Spinal cord (tissue), 10 donors: ENCODE data around the gene VARS2. TPM values are rescaled to one million over a fixed set of nuclear protein-coding genes. Genes with fewer than 3 reads are reported as not detected.
"Not testable (repeated sequence)": the region's sequence is repeated elsewhere in the genome, so short reads cannot be mapped to it uniquely, and the experiment has no call there.

Experiments
- DNase-seq, 6 donors: peaks; one replicate each; pipeline versions ENCODE4 v3.0.0 to v3.0.0-alpha.2; 2013 to 2015; ENCODE audit warnings: low spot score in 6 of 6, low read depth in 4 of 6
- H3K27ac ChIP-seq: one replicate; pipeline ENCODE4 v1.5.1; 2013; ENCODE audit warnings: low read depth, low read length, control low read depth
- H3K27me3 ChIP-seq: one replicate; pipeline ENCODE4 v1.6.1; 2013; ENCODE audit warnings: low read length; ENCODE audit not compliant: control insufficient read depth, insufficient read depth
- H3K36me3 ChIP-seq: one replicate; pipeline ENCODE4 v1.6.1; 2013; ENCODE audit warnings: low read length; ENCODE audit not compliant: control insufficient read depth, insufficient read depth
- H3K4me1 ChIP-seq: one replicate; pipeline ENCODE4 v1.6.1; 2013; ENCODE audit warnings: low read length; ENCODE audit not compliant: control insufficient read depth, insufficient read depth
- H3K4me3 ChIP-seq: one replicate; pipeline ENCODE4 v1.5.1; 2013; ENCODE audit warnings: low read depth, low read length, control low read depth
- H3K9me3 ChIP-seq: one replicate; pipeline ENCODE4 v1.6.1; 2013; ENCODE audit warnings: low read length; ENCODE audit not compliant: control insufficient read depth, insufficient read depth
- WGBS: methylation state at CpG from one replicate; pipeline ENCODE4 v1.1.5; 2013; ENCODE audit warnings: missing lambda C conversion rate; ENCODE audit not compliant: insufficient coverage; 5-methylcytosine and 5-hydroxymethylcytosine counted together
- polyA plus RNA-seq, 2 donors: library from polyadenylated mRNA; unstranded; fragments of 120-200 nt; gene quantifications; one replicate each; pipeline ENCODE4 v1.2.1, GENCODE V29; 2013; ENCODE audit not compliant: insufficient read length in 2 of 2
- small RNA-seq: library from RNA; depleted of rRNA; stranded (forward); fragments of <200 nt; gene quantifications from one replicate; pipeline ENCODE3, GENCODE V24; 2014; ENCODE audit warnings: low replicate concordance
- total RNA-seq, 2 donors: library from RNA; depleted of rRNA in 1 of 2; stranded (reverse); fragments of 120-200 nt in 1 of 2; fragments of >200 nt in 1 of 2; gene quantifications; one replicate each; pipeline versions ENCODE4 v1.2.3 to v1.2.4, GENCODE V29; 2013 to 2014
- donor health status: healthy.

VARS2 gene
- total and polyA plus RNA-seq, 4 donors: 20.3 to 117 (median 70.8) TPM

- WGBS: 97% methylated on average over 4 of the region's 4 CpGs
- no peak for DNase-seq
- Histone ChIP-seq H3K36me3 (no peaks in the 10 kb centered on the region), H3K9me3 (no peaks in the 10 kb centered on the region), H3K27ac (no peak overlapping the region), H3K4me3 (no peak overlapping the region), H3K4me1 (peaks cover 3% of the 10 kb centered on the region), H3K27me3 (no peaks in the 10 kb centered on the region)
Observed at GRCh38 chr6:30964075-30964474, 50.0 kb downstream of the VARS2 start.

GRCh38 chr6:30965140-30965601, 51.1 kb downstream of the VARS2 start:
- no peak for DNase-seq
- Histone ChIP-seq H3K27me3 (no peaks in the 10 kb centered on the region), H3K27ac (no peak overlapping the region), H3K4me3 (no peak overlapping the region), H3K9me3 (no peaks in the 10 kb centered on the region), H3K4me1 (peaks cover 3% of the 10 kb centered on the region), H3K36me3 (no peaks in the 10 kb centered on the region)
- 96% methylated on average over 5 of the region's 5 CpGs for WGBS

GRCh38 chr6:30966154-30966553, 52.1 kb downstream of the VARS2 start:
- 100% methylated on average over 1 of the region's 3 CpGs for WGBS
- Histone ChIP-seq H3K36me3 (no peaks in the 10 kb centered on the region), H3K4me1 (peaks cover 3% of the 10 kb centered on the region), H3K27me3 (no peaks in the 10 kb centered on the region), H3K4me3 (no peak overlapping the region), H3K27ac (no peak overlapping the region), H3K9me3 (no peaks in the 10 kb centered on the region)
- DNase-seq: no peak

GRCh38 chr6:30969171-30969570, 55.1 kb downstream of the VARS2 start:
- not testable (repeated sequence) for H3K36me3 ChIP-seq, H3K4me3 ChIP-seq, H3K9me3 ChIP-seq, DNase-seq, H3K4me1 ChIP-seq, H3K27me3 ChIP-seq, H3K27ac ChIP-seq
- WGBS: 97% methylated on average over 3 of the region's 6 CpGs

DNA sequence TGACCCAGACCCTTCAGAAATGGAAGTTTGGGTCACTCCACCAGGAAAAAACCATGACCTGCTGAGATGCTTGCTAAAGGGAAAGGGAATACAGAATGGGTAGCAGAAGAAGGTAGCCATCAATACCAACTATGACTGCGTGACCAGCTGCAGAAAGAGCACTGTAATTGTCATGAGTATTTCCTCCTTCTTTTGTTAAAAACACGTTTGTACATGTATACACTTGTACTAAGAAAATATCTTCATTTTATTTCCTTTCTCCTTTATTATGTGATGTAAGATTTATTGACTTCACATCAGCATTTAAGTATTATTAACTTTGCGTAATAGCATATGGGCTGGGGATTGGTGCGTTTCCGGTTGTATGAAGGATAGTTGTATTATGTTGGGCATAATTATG, 56.9 kb downstream of the VARS2 start:
- no peaks in the 10 kb centered on the region for H3K27me3 ChIP-seq
- no peaks in the 10 kb centered on the region for H3K4me1 ChIP-seq
- H3K4me3 ChIP-seq: no peak overlapping the region
- WGBS: 90% methylated on average over 2 of the region's 5 CpGs
- H3K27ac ChIP-seq: no peak overlapping the region
- H3K9me3 ChIP-seq: no peaks in the 10 kb centered on the region
- no peak for DNase-seq
- no peaks in the 10 kb centered on the region for H3K36me3 ChIP-seq

- Histone ChIP-seq H3K4me3 (no peak overlapping the region), H3K36me3 (no peaks in the 10 kb centered on the region), H3K27ac (no peak overlapping the region), H3K4me1 (no peaks in the 10 kb centered on the region), H3K27me3 (no peaks in the 10 kb centered on the region), H3K9me3 (no peaks in the 10 kb centered on the region)
- WGBS: 96% methylated on average over 4 of the region's 4 CpGs
- DNase-seq: no peak
Observed at GRCh38 chr6:30972816-30973215, 58.8 kb downstream of the VARS2 start.

GRCh38 chr6:30974490-30975252, 60.6 kb downstream of the VARS2 start:
- Histone ChIP-seq H3K27ac (no peak overlapping the region), H3K36me3 (no peaks in the 10 kb centered on the region), H3K4me1 (no peaks in the 10 kb centered on the region), H3K27me3 (no peaks in the 10 kb centered on the region), H3K9me3 (no peaks in the 10 kb centered on the region), H3K4me3 (no peak overlapping the region)
- no peak for DNase-seq
- no CpG with 5 or more reads among the region's 4 CpGs for WGBS

Small RNA genes within 50 kb of the gene (small RNA-seq; reads per million reads assigned to genes)
- not detected for gene RF00019

Other genes with a start within 250 kb of the VARS2 start
- gene DHX16, start 241.2 kb upstream of the VARS2 start, total RNA-seq: 10 to 100 TPM; 17.9 to 29.7 TPM
- gene DHX16, start 241.2 kb upstream of the VARS2 start, polyA plus RNA-seq: 10 to 100 TPM; 30.9 to 35.2 TPM
- 10 to 100 TPM; 14.5 to 28.9 TPM for gene PPP1R18, start 227.6 kb upstream of the VARS2 start, total RNA-seq
- 10 to 100 TPM; 46.7 to 49.3 TPM for gene PPP1R18, start 227.6 kb upstream of the VARS2 start, polyA plus RNA-seq
- 1 to 10 TPM; 1.9 to 7.3 TPM for gene NRM, start 223.3 kb upstream of the VARS2 start, total RNA-seq
- gene NRM, start 223.3 kb upstream of the VARS2 start, polyA plus RNA-seq: 10 to 100 TPM; 19.8 to 23.6 TPM
- gene MDC1, start 197.0 kb upstream of the VARS2 start, total RNA-seq: 10 to 100 TPM; 13.8 to 16.8 TPM
- 10 to 100 TPM; 35.1 to 40.3 TPM for gene MDC1, start 197.0 kb upstream of the VARS2 start, polyA plus RNA-seq
- 100 to 1,000 TPM; 483 to 700 TPM for gene TUBB, start 193.9 kb upstream of the VARS2 start, total RNA-seq
- gene TUBB, start 193.9 kb upstream of the VARS2 start, polyA plus RNA-seq: 1,000 to 10,000 TPM; 1,177 to 1,220 TPM
- gene FLOT1, start 171.6 kb upstream of the VARS2 start, total RNA-seq: 100 to 1,000 TPM in 1 of 2 donors, 10 to 100 TPM in 1; 69.4 to 106 TPM
- gene FLOT1, start 171.6 kb upstream of the VARS2 start, polyA plus RNA-seq: 100 to 1,000 TPM; 208 to 215 TPM
- 10 to 100 TPM in 1 of 2 donors, 1 to 10 TPM in 1; 6.8 to 23.9 TPM for gene IER3, start 169.7 kb upstream of the VARS2 start, total RNA-seq
- gene IER3, start 169.7 kb upstream of the VARS2 start, polyA plus RNA-seq: 10 to 100 TPM in 1 of 2 donors, 1 to 10 TPM in 1; 9.0 to 11.1 TPM
- 100 to 1,000 TPM; 143 to 146 TPM for gene DDR1, start 29.7 kb upstream of the VARS2 start, total RNA-seq
- gene DDR1, start 29.7 kb upstream of the VARS2 start, polyA plus RNA-seq: 100 to 1,000 TPM; 426 to 452 TPM
- gene GTF2H4, start 6.0 kb upstream of the VARS2 start, total RNA-seq: 10 to 100 TPM; 20.6 to 28.1 TPM
- 10 to 100 TPM; 42.0 to 48.4 TPM for gene GTF2H4, start 6.0 kb upstream of the VARS2 start, polyA plus RNA-seq
- not detected for gene SFTA2, start 17.9 kb downstream of the VARS2 start, total RNA-seq
- under 1 TPM in 1 of 2 donors, not detected in 1; 0.53 TPM for gene SFTA2, start 17.9 kb downstream of the VARS2 start, polyA plus RNA-seq
- not detected for gene MUCL3, start 26.7 kb downstream of the VARS2 start, total RNA-seq
- gene MUCL3, start 26.7 kb downstream of the VARS2 start, polyA plus RNA-seq: under 1 TPM in 1 of 2 donors, not detected in 1; 0.06 TPM
- not detected for gene MUC21, start 69.5 kb downstream of the VARS2 start, total RNA-seq
- gene MUC21, start 69.5 kb downstream of the VARS2 start, polyA plus RNA-seq: under 1 TPM in 1 of 2 donors, not detected in 1; 0.08 TPM
- not detected for gene MUC22, start 96.2 kb downstream of the VARS2 start, total RNA-seq
- not detected for gene MUC22, start 96.2 kb downstream of the VARS2 start, polyA plus RNA-seq
- gene C6orf15, start 198.3 kb downstream of the VARS2 start, total RNA-seq: not detected
- gene C6orf15, start 198.3 kb downstream of the VARS2 start, polyA plus RNA-seq: not detected
- gene PSORS1C1, start 200.6 kb downstream of the VARS2 start, total RNA-seq: under 1 TPM in 1 of 2 donors, not detected in 1; 0.99 TPM
- under 1 TPM; 0.38 to 0.40 TPM for gene PSORS1C1, start 200.6 kb downstream of the VARS2 start, polyA plus RNA-seq
- gene CDSN, start 206.2 kb downstream of the VARS2 start, total RNA-seq: not detected
- under 1 TPM in 1 of 2 donors, not detected in 1; 0.09 TPM for gene CDSN, start 206.2 kb downstream of the VARS2 start, polyA plus RNA-seq
- gene PSORS1C2, start 224.8 kb downstream of the VARS2 start, total RNA-seq: not detected
- not detected for gene PSORS1C2, start 224.8 kb downstream of the VARS2 start, polyA plus RNA-seq
- gene CCHCR1, start 243.6 kb downstream of the VARS2 start, total RNA-seq: 10 to 100 TPM; 16.4 to 26.2 TPM
- gene CCHCR1, start 243.6 kb downstream of the VARS2 start, polyA plus RNA-seq: 10 to 100 TPM; 21.1 to 29.9 TPM
- 10 to 100 TPM; 10.1 to 18.7 TPM for gene TCF19, start 244.4 kb downstream of the VARS2 start, total RNA-seq
- gene TCF19, start 244.4 kb downstream of the VARS2 start, polyA plus RNA-seq: 10 to 100 TPM; 13.9 to 17.5 TPM